Effector memory CD4-positive, alpha-beta T cell (primary cell): Measurements from ENCODE around the gene GRM3.

ENCODE experiments used
- DNase-seq, 3 donors: peaks; one replicate each; pipeline ENCODE4 v3.0.0-alpha.2; 2020
- H3K27ac ChIP-seq: 2 replicates; pipeline ENCODE4 v1.7.0; 2013; ENCODE audit warnings: mild to moderate bottlenecking, low read length, moderate library complexity; ENCODE audit not compliant: insufficient read depth, poor library complexity, severe bottlenecking
- H3K27me3 ChIP-seq: replicated peaks from 2 replicates; pipeline ENCODE4 v1.7.0; 2013; ENCODE audit warnings: mild to moderate bottlenecking, low read length; ENCODE audit not compliant: insufficient read depth, control insufficient read depth, poor library complexity, severe bottlenecking
- H3K36me3 ChIP-seq: 2 replicates; pipeline ENCODE4 v1.7.0; 2013; ENCODE audit warnings: mild to moderate bottlenecking, low read length, moderate library complexity; ENCODE audit not compliant: control insufficient read depth, insufficient read depth
- H3K4me1 ChIP-seq: 2 replicates; pipeline ENCODE4 v1.7.0; 2013; ENCODE audit warnings: low read length, mild to moderate bottlenecking; ENCODE audit not compliant: control insufficient read depth, insufficient read depth, poor library complexity, severe bottlenecking
- H3K4me3 ChIP-seq: 2 replicates; pipeline ENCODE4 v1.7.0; 2013; ENCODE audit warnings: low read length, low read depth, mild to moderate bottlenecking; ENCODE audit not compliant: insufficient read depth, poor library complexity, severe bottlenecking
- H3K9me3 ChIP-seq: 2 replicates; pipeline ENCODE4 v1.7.0; 2013; ENCODE audit warnings: mild to moderate bottlenecking, low read length, moderate library complexity; ENCODE audit not compliant: control insufficient read depth

The GRM3 gene

DNA sequence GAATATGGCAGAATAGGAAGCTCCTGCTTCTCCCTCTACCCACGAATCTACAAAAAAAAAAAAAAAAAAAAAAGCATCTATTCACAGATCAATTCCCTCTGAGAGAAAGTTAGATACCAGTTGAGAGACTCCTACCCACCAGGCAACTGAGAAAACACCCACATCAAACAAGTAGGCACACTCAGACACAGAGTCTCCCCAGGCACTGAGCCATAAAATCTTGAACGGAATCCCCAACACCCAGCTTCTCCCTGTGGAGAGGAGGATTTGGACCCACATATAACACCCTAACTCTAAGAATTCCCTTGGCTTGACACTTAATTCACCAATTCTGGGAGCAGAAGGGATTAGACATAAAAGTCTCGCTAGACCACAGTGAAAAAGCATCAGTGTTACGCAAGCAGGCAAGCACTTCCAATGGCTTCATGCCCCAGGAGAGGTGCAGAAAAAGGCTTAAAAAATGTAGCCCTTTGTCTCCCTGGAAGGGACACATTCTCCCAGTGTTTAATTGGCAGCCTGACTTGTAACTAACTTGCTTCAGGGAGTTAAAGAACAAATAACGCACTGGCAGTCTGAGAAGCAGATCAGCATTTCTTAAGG is 223.6 kb downstream of the GRM3 start:
- H3K27me3 ChIP-seq: no peaks in the 10 kb centered on the region
- no peak overlapping the region for H3K27ac ChIP-seq
- H3K36me3 ChIP-seq: no peaks in the 10 kb centered on the region
- no peaks in the 10 kb centered on the region for H3K9me3 ChIP-seq
- no peak overlapping the region for H3K4me3 ChIP-seq
- no peak for DNase-seq
- H3K4me1 ChIP-seq: no peaks in the 10 kb centered on the region

- Histone ChIP-seq H3K27ac (no peak overlapping the region), H3K4me1 (no peaks in the 10 kb centered on the region), H3K27me3 (no peaks in the 10 kb centered on the region), H3K9me3 (no peaks in the 10 kb centered on the region), H3K4me3 (no peak overlapping the region), H3K36me3 (no peaks in the 10 kb centered on the region)
- no peak for DNase-seq
Measured at GRCh38 chr7:86876146-86876545, 232.4 kb downstream of the GRM3 start.

DNA sequence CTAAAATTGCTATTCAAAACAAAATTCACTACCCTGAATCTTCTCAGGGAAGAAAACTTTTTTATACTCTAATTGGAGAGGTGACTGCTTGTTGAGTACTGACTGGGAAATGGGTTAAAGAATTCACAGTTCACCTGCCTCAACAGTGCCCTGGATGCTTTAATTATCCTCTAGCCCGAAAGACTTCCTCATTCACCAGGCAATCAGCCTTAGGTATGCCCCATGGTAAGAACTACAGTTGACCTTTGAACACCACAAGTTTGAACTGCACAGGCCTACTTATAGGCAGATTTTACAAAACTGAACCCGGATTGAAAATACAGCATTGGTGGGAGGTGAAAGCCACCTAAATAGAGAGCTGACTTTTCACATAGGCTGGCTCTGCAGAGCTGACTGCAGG is 240.4 kb downstream of the GRM3 start:
- no peak for DNase-seq
- Histone ChIP-seq H3K4me3 (no peak overlapping the region), H3K27ac (no peak overlapping the region), H3K9me3 (no peaks in the 10 kb centered on the region), H3K4me1 (no peaks in the 10 kb centered on the region), H3K27me3 (no peaks in the 10 kb centered on the region), H3K36me3 (no peaks in the 10 kb centered on the region)

GRCh38 chr7:86889501-86889900 is 245.8 kb downstream of the GRM3 start:
- H3K27ac ChIP-seq: no peak overlapping the region
- no peak overlapping the region for H3K4me3 ChIP-seq
- DNase-seq: no peak
- no peaks in the 10 kb centered on the region for H3K9me3 ChIP-seq
- H3K4me1 ChIP-seq: no peaks in the 10 kb centered on the region
- no peaks in the 10 kb centered on the region for H3K36me3 ChIP-seq
- H3K27me3 ChIP-seq: no peaks in the 10 kb centered on the region

GRCh38 chr7:86898171-86898570 is 254.5 kb downstream of the GRM3 start:
- no peaks in the 10 kb centered on the region for H3K36me3 ChIP-seq
- H3K9me3 ChIP-seq: no peaks in the 10 kb centered on the region
- no peak for DNase-seq
- no peaks in the 10 kb centered on the region for H3K4me1 ChIP-seq
- H3K4me3 ChIP-seq: no peak overlapping the region
- H3K27me3 ChIP-seq: no peaks in the 10 kb centered on the region
- no peak overlapping the region for H3K27ac ChIP-seq

GRCh38 chr7:86900886-86901285 is 257.2 kb downstream of the GRM3 start:
- Histone ChIP-seq H3K4me3 (no peak overlapping the region), H3K27ac (no peak overlapping the region), H3K27me3 (no peaks in the 10 kb centered on the region), H3K4me1 (no peaks in the 10 kb centered on the region), H3K9me3 (no peaks in the 10 kb centered on the region), H3K36me3 (no peaks in the 10 kb centered on the region)
- no peak for DNase-seq

- no peaks in the 10 kb centered on the region for H3K4me1 ChIP-seq
- H3K9me3 ChIP-seq: no peaks in the 10 kb centered on the region
- DNase-seq: no peak
- H3K27me3 ChIP-seq: no peaks in the 10 kb centered on the region
- no peak overlapping the region for H3K4me3 ChIP-seq
- no peaks in the 10 kb centered on the region for H3K36me3 ChIP-seq
- H3K27ac ChIP-seq: no peak overlapping the region
Measured at GRCh38 chr7:86904949-86905834, 261.5 kb downstream of the GRM3 start.

DNA sequence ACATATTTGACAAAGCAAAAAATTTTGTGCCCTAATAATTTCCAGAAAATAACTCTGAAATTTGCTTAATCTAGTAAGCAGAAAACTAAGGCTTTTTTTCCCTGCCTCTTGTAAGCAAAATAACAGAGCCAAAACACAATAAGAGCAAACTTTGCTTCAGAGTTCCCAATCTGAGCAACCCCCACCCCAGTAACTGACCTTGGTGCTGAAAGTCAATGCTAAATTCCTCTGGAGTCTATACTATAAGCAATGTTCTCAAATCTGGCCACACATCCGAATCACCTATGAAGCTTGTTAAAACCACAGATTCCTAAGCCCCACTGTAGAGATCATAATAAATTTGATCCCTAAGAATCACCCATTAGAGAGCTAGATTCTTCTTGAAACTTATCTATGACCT is 265.2 kb downstream of the GRM3 start:
- Histone ChIP-seq H3K27me3 (no peaks in the 10 kb centered on the region), H3K27ac (no peak overlapping the region), H3K36me3 (peaks cover 6% of the 10 kb centered on the region), H3K4me3 (no peak overlapping the region), H3K4me1 (no peaks in the 10 kb centered on the region), H3K9me3 (no peaks in the 10 kb centered on the region)
- DNase-seq: no peak

DNA sequence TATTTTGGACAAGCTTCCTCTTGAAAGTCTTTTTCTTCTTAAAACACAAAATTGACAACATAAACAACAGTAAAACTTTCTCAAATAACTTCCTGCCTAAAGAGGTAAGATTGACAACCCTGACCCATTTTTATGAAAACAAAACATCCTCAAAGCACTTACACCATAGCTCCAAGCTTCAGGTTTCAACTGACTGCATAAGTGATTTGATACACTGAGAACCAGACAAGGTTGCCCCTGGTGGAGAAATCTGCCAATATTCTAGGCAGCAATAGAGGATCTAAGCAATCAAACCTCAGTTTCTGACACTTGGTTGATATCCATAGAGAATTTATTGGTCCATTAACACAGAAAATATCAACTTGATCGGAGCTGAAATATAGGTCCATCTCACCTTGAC is 267.9 kb downstream of the GRM3 start:
- Histone ChIP-seq H3K27me3 (no peaks in the 10 kb centered on the region), H3K27ac (no peak overlapping the region), H3K4me3 (no peak overlapping the region), H3K4me1 (no peaks in the 10 kb centered on the region), H3K36me3 (peaks cover 6% of the 10 kb centered on the region), H3K9me3 (no peaks in the 10 kb centered on the region)
- DNase-seq: no peak

DNA sequence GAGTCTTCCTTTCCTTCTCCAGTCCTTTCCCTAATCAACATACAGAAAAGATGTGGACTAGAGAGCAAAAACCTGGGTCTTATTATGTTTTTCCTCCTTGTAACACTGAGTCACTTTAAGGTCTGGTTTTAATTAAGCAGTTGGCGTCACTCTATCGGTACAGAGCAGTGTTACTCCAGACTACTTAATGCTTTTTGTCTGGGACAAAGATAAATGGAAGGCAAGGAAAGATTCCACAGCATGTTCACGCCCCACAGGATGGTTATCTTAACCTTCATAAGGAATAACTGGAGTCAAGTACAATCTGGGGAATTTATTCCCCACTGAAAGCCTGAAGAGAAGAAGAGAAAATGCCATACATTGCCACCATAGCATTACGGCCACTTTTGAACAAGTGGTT is 270.0 kb downstream of the GRM3 start:
- Histone ChIP-seq H3K4me1 (no peaks in the 10 kb centered on the region), H3K36me3 (peaks cover 6% of the 10 kb centered on the region), H3K27ac (no peak overlapping the region), H3K9me3 (no peaks in the 10 kb centered on the region), H3K27me3 (no peaks in the 10 kb centered on the region), H3K4me3 (no peak overlapping the region)
- DNase-seq: no peak
